PC-3 (cell line): ENCODE measurements around the gene FRMD6. TPM values are rescaled to one million over a fixed set of nuclear protein-coding genes. Genes with fewer than 3 reads are reported as not detected.

Source experiments
- ATAC-seq: fragments of 200-7000 bp; cut with Tn5 transposase; 2 replicates; pipeline ENCODE4 v1.9.1; 2020; ENCODE audit warnings: mild to moderate bottlenecking, moderate library complexity
- BruUV-seq: library from RNA; stranded (reverse); fragments of 400-500 nt; replicated peaks from 2 replicates; lab custom pipeline; 2021; lab: Mats Ljungman, UMichigan
- CTCF ChIA-PET: fragments of 300-600 bp; sonication (Branson Sonifier 250); formaldehyde crosslinking; loops from one replicate; lab custom pipeline; 2022; ENCODE audit warnings: antibody characterized with exemption; lab: Charles Lee
- POLR2A ChIA-PET: fragments of 300-600 bp; sonication (Branson Sonifier 250); formaldehyde crosslinking; loops from one replicate; lab custom pipeline; 2022; ENCODE audit warnings: antibody characterized with exemption; ENCODE audit not compliant: unreplicated experiment; lab: Charles Lee
- DNase-seq: peaks from one replicate; pipeline ENCODE4 v3.0.0-alpha.2; 2015
- H2AFZ ChIP-seq: fragments of 300-600 bp; sonication (generic); 2 replicates; pipeline ENCODE4 v1.6.0; 2016; ENCODE audit warnings: antibody characterized with exemption, low read length
- H3F3A ChIP-seq: fragments of 300-600 bp; sonication (generic); one replicate; pipeline ENCODE4 v1.6.0; 2017; ENCODE audit warnings: antibody characterized with exemption, low read length, control low read depth, mild to moderate bottlenecking; ENCODE audit not compliant: unreplicated experiment
- H3K27ac ChIP-seq: fragments of 300-600 bp; sonication (generic); 2 replicates; pipeline ENCODE4 v1.5.1; 2016; ENCODE audit warnings: mild to moderate bottlenecking, low read length
- H3K27me3 ChIP-seq: fragments of 300-600 bp; sonication (generic); 2 replicates; pipeline ENCODE4 v1.6.1; 2016; ENCODE audit warnings: low read length, mixed read lengths
- H3K36me3 ChIP-seq: fragments of 300-600 bp; sonication (generic); 2 replicates; pipeline ENCODE4 v1.6.1; 2016; ENCODE audit warnings: low read depth, mixed run types, low read length, mixed read lengths
- H3K4me1 ChIP-seq: fragments of 300-600 bp; sonication (generic); 2 replicates; pipeline ENCODE4 v1.5.1; 2016; ENCODE audit warnings: low read length; ENCODE audit not compliant: insufficient read depth
- H3K4me2 ChIP-seq: fragments of 300-600 bp; sonication (generic); 2 replicates; pipeline ENCODE4 v1.6.0; 2016; ENCODE audit warnings: low read length
- H3K4me3 ChIP-seq: fragments of 300-600 bp; sonication (generic); 2 replicates; pipeline ENCODE4 v1.5.1; 2016; ENCODE audit warnings: mild to moderate bottlenecking, low read length, mixed read lengths
- H3K79me2 ChIP-seq: fragments of 300-600 bp; sonication (generic); 2 replicates; pipeline ENCODE4 v1.6.1; 2017; ENCODE audit warnings: low read length, mixed read lengths
- H3K9ac ChIP-seq: fragments of 300-600 bp; sonication (generic); 2 replicates; pipeline ENCODE4 v1.6.0; 2016; ENCODE audit warnings: mild to moderate bottlenecking, low read length
- H3K9me2 ChIP-seq: fragments of 300-600 bp; sonication (generic); replicated peaks from 2 replicates; pipeline ENCODE4 v1.6.1; 2016; ENCODE audit warnings: mixed run types, low read length, mixed read lengths
- H3K9me3 ChIP-seq: fragments of 300-600 bp; sonication (generic); 2 replicates; pipeline ENCODE4 v1.6.1; 2016; ENCODE audit warnings: low read length, mixed read lengths
- H4K20me1 ChIP-seq: fragments of 300-600 bp; sonication (generic); 2 replicates; pipeline ENCODE4 v1.6.1; 2016; ENCODE audit warnings: low read length, mixed read lengths
- EZH2 ChIP-seq: fragments of 300-600 bp; sonication (generic); IDR thresholded peaks from one replicate; pipeline ENCODE4 v1.6.1; 2017; ENCODE audit warnings: antibody characterized with exemption, mild to moderate bottlenecking, low read length; ENCODE audit not compliant: unreplicated experiment
- EZH2phosphoT487 ChIP-seq: fragments of 300-600 bp; sonication (generic); IDR thresholded peaks from 2 replicates; pipeline ENCODE4 v1.6.1; 2018; ENCODE audit warnings: mild to moderate bottlenecking, antibody characterized with exemption, low read length, borderline replicate concordance
- intact Hi-C: fragments of 100-400 bp; cut with micrococcal nuclease; formaldehyde crosslinking; loops from 2 replicates; pipeline ENCODE4 v1.9.0; 2023
- total RNA-seq: library from RNA; depleted of rRNA; stranded (reverse); fragments of >200 nt; gene quantifications from 2 replicates; pipeline ENCODE4 v1.2.3, GENCODE V29; 2014
- TF ChIP-seq, protein P1 (sequence below): fragments of 300-600 bp; sonication (generic); conservative IDR thresholded peaks from 2 replicates; pipeline ENCODE4 v1.5.1; 2017; ENCODE audit warnings: antibody characterized with exemption, low read depth, mild to moderate bottlenecking, low read length

The FRMD6 gene
- total RNA-seq, 1 experiment from 2014 or later, result 103 TPM

DNA sequence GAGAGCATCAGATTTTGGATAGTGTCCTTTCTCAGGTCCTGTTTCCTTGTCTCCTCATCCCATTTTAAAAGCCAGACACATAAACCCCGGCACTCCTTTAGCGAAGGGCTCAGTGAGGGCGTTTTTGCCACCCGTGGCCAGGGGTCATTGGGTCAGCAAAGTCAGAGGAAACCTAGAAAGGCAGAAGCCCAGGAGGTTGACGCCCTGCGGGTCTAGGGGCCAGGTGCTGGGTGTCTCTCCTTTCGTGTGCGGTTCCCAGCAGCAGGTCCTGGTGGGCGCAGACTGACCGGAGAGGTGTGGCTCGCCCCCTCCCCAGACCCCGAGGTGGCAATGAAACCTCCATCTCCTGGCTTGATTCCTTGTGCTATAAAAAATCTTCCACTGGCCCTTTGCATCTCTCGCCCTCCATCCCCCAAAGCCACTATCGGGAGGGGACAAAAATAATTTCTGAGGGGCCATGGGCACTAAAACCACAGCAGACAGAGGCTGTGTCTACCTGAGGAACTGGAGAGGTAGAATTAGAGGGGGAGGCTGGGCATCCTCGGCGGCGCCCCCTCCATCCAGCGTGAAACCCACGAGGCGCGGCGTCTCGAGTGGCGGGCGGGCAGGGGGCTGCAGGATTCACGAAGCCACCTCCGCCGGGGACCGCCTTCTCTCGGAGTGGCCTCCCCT, 858 bp upstream of the FRMD6 start:
- peaks cover 90% of the 10 kb centered on the region for H3K79me2 ChIP-seq
- no peaks in the 10 kb centered on the region for H3F3A ChIP-seq
- peak overlapping the region; percentile 94 for H3K9ac ChIP-seq
- TF ChIP-seq, protein P1, sequence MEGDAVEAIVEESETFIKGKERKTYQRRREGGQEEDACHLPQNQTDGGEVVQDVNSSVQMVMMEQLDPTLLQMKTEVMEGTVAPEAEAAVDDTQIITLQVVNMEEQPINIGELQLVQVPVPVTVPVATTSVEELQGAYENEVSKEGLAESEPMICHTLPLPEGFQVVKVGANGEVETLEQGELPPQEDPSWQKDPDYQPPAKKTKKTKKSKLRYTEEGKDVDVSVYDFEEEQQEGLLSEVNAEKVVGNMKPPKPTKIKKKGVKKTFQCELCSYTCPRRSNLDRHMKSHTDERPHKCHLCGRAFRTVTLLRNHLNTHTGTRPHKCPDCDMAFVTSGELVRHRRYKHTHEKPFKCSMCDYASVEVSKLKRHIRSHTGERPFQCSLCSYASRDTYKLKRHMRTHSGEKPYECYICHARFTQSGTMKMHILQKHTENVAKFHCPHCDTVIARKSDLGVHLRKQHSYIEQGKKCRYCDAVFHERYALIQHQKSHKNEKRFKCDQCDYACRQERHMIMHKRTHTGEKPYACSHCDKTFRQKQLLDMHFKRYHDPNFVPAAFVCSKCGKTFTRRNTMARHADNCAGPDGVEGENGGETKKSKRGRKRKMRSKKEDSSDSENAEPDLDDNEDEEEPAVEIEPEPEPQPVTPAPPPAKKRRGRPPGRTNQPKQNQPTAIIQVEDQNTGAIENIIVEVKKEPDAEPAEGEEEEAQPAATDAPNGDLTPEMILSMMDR, result no peak
- no peak for TF ChIP-seq EZH2
- TF ChIP-seq EZH2phosphoT487, result no peak
- H3K27ac ChIP-seq, result peak overlapping the region; percentile 78
- BruUV-seq, result TSS peak; percentile 68
- no peaks in the 10 kb centered on the region for H3K9me2 ChIP-seq
- peaks cover 32% of the 10 kb centered on the region for H4K20me1 ChIP-seq
- peaks cover 45% of the 10 kb centered on the region for H3K4me1 ChIP-seq
- peak; percentile 31 for DNase-seq
- H3K4me2 ChIP-seq, result peak overlapping the region; percentile 86
- no peaks in the 10 kb centered on the region for H3K9me3 ChIP-seq
- H2AFZ ChIP-seq, result peak overlapping the region; percentile 66
- no peaks in the 10 kb centered on the region for H3K27me3 ChIP-seq
- ATAC-seq, result peak; percentile 1
- peaks cover under 1% of the 10 kb centered on the region; the same call in 1 of the 2 replicates for H3K36me3 ChIP-seq
- ChIA-PET POLR2A (interaction anchor here (0.6 to 1.0 kb wide), 14 partner anchors 16 to 375 kb away, joined by 3 to 17 read pairs (median 8); no protein-coding TSS in a partner anchor), CTCF (interaction anchor here (0.5 to 2.9 kb wide), 23 partner anchors 8 to 1402 kb away, joined by 3 to 30 read pairs (median 5); no protein-coding TSS in a partner anchor)
- H3K4me3 ChIP-seq, result peak overlapping the region; percentile 86
- intact Hi-C loops, result loop anchor here (2.0 to 10.0 kb wide), 3 partner anchors 72 to 706 kb away; partner anchors contain the start of gene PYGL

DNA sequence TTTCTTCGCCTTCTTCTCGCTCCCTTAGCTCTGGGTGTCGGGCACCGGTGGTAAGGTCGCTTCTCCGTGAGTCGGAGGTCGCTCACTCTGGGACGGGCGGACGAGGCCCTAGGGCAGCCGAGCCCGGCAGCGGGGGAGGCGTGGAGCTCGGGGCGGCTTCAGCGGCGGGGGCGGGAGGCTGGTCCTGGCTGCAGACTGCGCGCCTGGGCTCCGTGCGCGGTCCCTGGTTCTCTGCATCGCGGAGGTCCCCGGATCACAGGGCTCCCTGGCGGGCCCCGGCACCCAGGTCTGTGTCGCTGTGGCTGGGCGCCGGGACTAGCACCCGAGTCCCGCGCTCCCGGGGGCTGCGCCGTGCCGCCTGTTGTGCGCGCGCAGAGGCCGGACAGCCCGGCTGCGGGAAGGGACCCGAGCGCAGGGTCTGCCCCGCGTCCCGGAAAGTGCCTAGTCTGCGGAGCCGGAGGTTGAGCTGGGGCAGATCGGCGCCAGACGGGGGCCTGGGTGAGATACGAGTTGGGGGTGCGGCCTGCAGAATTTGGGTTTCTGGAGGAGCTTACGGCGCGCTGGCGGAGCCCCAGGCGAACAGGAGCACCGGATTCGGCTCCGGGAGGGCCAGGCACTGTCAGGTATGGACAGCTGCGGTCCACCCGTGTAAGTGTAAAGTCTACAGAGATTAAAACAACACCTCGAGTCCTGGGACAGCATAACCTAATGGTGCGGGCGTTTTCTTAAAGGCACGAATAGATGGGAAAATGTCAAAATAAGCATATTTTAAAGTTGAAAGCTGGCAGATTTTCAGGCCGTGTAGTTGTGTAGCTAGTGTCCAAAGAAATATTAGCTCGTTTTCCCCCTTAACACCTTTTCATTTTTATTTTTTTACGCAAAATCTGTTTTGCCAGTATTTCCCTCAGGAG, 713 bp downstream of the FRMD6 start:
- POLR2A ChIA-PET, result interaction anchor here (0.6 to 1.0 kb wide), 10 partner anchors 18 to 764 kb away, joined by 3 to 17 read pairs (median 10); no protein-coding TSS in a partner anchor
- peak overlapping the region; percentile 67 for H2AFZ ChIP-seq

More for the DNA sequence above, 713 bp downstream of the FRMD6 start:
- Histone ChIP-seq H3K9ac (peak overlapping the region; percentile 89), H3K9me3 (no peaks in the 10 kb centered on the region), H3K36me3 (peaks cover 13% of the 10 kb centered on the region), H3K4me1 (peaks cover 54% of the 10 kb centered on the region), H3K4me2 (peak overlapping the region; percentile 84), H3K79me2 (peaks cover 92% of the 10 kb centered on the region), H3K27me3 (no peaks in the 10 kb centered on the region), H3K4me3 (peak overlapping the region; percentile 86), H4K20me1 (peaks cover 45% of the 10 kb centered on the region), H3F3A (no peaks in the 10 kb centered on the region), H3K9me2 (no peaks in the 10 kb centered on the region), H3K27ac (peak overlapping the region; percentile 83)
- BruUV-seq, result no TSS peak
- intact Hi-C loops, result loop anchor here (1.0 to 10.0 kb wide), 11 partner anchors 64 to 708 kb away; partner anchors contain the start of gene PYGL
- DNase-seq (peak; percentile 26), ATAC-seq (peak; percentile 21)
- TF ChIP-seq, protein P1, result peak; percentile 16; the same call in 1 of the 2 replicates
- TF ChIP-seq EZH2phosphoT487 (no peak), EZH2 (no peak)
- CTCF ChIA-PET, result interaction anchor here (0.5 to 2.9 kb wide), 16 partner anchors 10 to 378 kb away, joined by 3 to 30 read pairs (median 5); no protein-coding TSS in a partner anchor
